K562 (cell line): ENCODE data around the gene TFPI. TPM values are rescaled to one million over a fixed set of nuclear protein-coding genes. Genes with fewer than 3 reads are reported as not detected.

Experiments
- ATAC-seq: fragments of 200-7000 bp; cut with Tn5 transposase; 3 replicates; pipeline ENCODE4 v1.9.1; 2020; ENCODE audit warnings: moderate library complexity
- BruUV-seq: library from RNA; stranded (reverse); fragments of 400-500 nt; replicated peaks from 2 replicates; lab custom pipeline; 2021; lab: Mats Ljungman, UMichigan
- CTCF ChIA-PET: fragments of 300-600 bp; formaldehyde crosslinking; extraction: SDS; loops from one replicate; lab custom pipeline; 2021; ENCODE audit warnings: low intra/inter-chr PET ratio; lab: Yijun Ruan, JAX
- POLR2A ChIA-PET: fragments of 300-600, 350-650 bp; sonication (Branson Sonifier 250); formaldehyde crosslinking; extraction: SDS; loops from one replicate; lab custom pipeline; 2021; ENCODE audit warnings: antibody characterized with exemption, inconsistent platforms; lab: Yijun Ruan, JAX
- DNase-seq, 4 experiments: peaks; one replicate each; pipeline versions ENCODE4 v3.0.0 to v3.0.0-alpha.2; 2011 to 2018; ENCODE audit warnings: low spot score in 3 of 4, mixed read lengths in 3 of 4; ENCODE audit errors: extremely low read depth in 1 of 4
- FAIRE-seq: peaks from 2 replicates; lab custom pipeline; 2011; peaks lifted over from hg19 to GRCh38; lab: Jason Lieb, UNC
- H2AFZ ChIP-seq: 2 replicates; pipeline ENCODE4 v1.6.0; 2011; ENCODE audit warnings: low read depth, low read length, control low read depth, inconsistent platforms
- H3K27ac ChIP-seq: fragments of 200-600 bp; 3 replicates; pipeline ENCODE4 v1.8.0; 2011; ENCODE audit warnings: low read depth, mild to moderate bottlenecking, control low read depth, inconsistent platforms, low read length, moderate library complexity, mixed read lengths; ENCODE audit errors: extremely low read depth
- H3K27me3 ChIP-seq, 2 experiments: fragments of 300-600 bp in 1 of 2; 2 replicates in 1 of 2; 3 replicates in 1 of 2; pipeline versions ENCODE4 v1.6.0 to v1.8.0; 2011; ENCODE audit warnings: inconsistent platforms in 2 of 2, low read length in 2 of 2, mild to moderate bottlenecking in 1 of 2, mixed read lengths in 1 of 2, moderate library complexity in 1 of 2; ENCODE audit not compliant: control insufficient read depth in 2 of 2, insufficient read depth in 2 of 2
- H3K36me3 ChIP-seq: fragments of 300-600 bp; 3 replicates; pipeline ENCODE4 v1.8.0; 2011; ENCODE audit warnings: mild to moderate bottlenecking, low read length, inconsistent platforms; ENCODE audit not compliant: control insufficient read depth, insufficient read depth
- H3K4me1 ChIP-seq, 2 experiments: fragments of 200-600 bp in 1 of 2; replicated peaks in 1 of 2; 2 replicates in 1 of 2; 3 replicates in 1 of 2; pipeline versions ENCODE4 v1.5.1 to v1.8.0; 2011; ENCODE audit warnings: inconsistent platforms in 2 of 2, low read length in 2 of 2, mild to moderate bottlenecking in 1 of 2, mixed read lengths in 1 of 2, moderate library complexity in 1 of 2; ENCODE audit not compliant: control insufficient read depth in 2 of 2, insufficient read depth in 2 of 2
- H3K4me2 ChIP-seq: 2 replicates; pipeline ENCODE4 v1.6.1; 2011; ENCODE audit warnings: low read length, control low read depth, inconsistent platforms, mixed read lengths; ENCODE audit not compliant: insufficient read depth
- H3K4me3 ChIP-seq: fragments of 200-600 bp; sonication (generic), shearing (Covaris generic); 2 replicates; pipeline ENCODE4 v1.5.1; 2016; ENCODE audit warnings: control low read depth, inconsistent platforms
- H3K79me2 ChIP-seq: fragments of 200-600 bp; 3 replicates; pipeline ENCODE4 v1.8.0; 2011; ENCODE audit warnings: low read length, inconsistent platforms; ENCODE audit not compliant: control insufficient read depth, insufficient read depth
- H3K9ac ChIP-seq, 2 experiments: 2 replicates each; pipeline versions ENCODE4 v1.6.0 to v1.6.1; 2011; ENCODE audit warnings: low read depth in 2 of 2, low read length in 2 of 2, control low read depth in 1 of 2, inconsistent platforms in 1 of 2, mild to moderate bottlenecking in 1 of 2, mixed read lengths in 1 of 2; ENCODE audit not compliant: insufficient read depth in 1 of 2
- H3K9me1 ChIP-seq: one replicate; pipeline ENCODE4 v1.6.0; 2011; ENCODE audit warnings: inconsistent platforms, mild to moderate bottlenecking, low read length, moderate library complexity; ENCODE audit not compliant: control insufficient read depth, insufficient read depth
- H3K9me3 ChIP-seq: replicated peaks from 2 replicates; pipeline ENCODE4 v1.5.1; 2011; ENCODE audit warnings: low read depth, low read length, inconsistent platforms; ENCODE audit not compliant: control insufficient read depth, insufficient read depth
- H4K20me1 ChIP-seq: replicated peaks from 2 replicates; pipeline ENCODE4 v1.6.1; 2011; ENCODE audit warnings: low read length, inconsistent platforms, mixed read lengths; ENCODE audit not compliant: control insufficient read depth, insufficient read depth
- CBX8 ChIP-seq: fragments of 200-600 bp; sonication (generic); IDR thresholded peaks from 2 replicates; pipeline ENCODE4 v1.6.1; 2012; ENCODE audit warnings: borderline replicate concordance, mixed run types, low read depth, mild to moderate bottlenecking, moderate library complexity, mixed read lengths, low read length, control low read depth, inconsistent platforms; ENCODE audit not compliant: poor library complexity, severe bottlenecking; ENCODE audit errors: extremely low read depth
- KDM1A ChIP-seq, 2 experiments: fragments of 450-650 bp; IDR thresholded peaks; 2 replicates each; pipeline ENCODE4 v1.6.1; 2016; ENCODE audit warnings: mild to moderate bottlenecking in 2 of 2
- in situ Hi-C: fragments of 300-500 bp; cut with MboI; formaldehyde crosslinking; loops from 4 replicates; pipeline ENCODE4 v1.15.0; 2018; ENCODE audit warnings: inconsistent platforms, mixed read lengths
- intact Hi-C: fragments of 100-400 bp; cut with micrococcal nuclease; formaldehyde crosslinking; loops from 2 replicates; pipeline ENCODE4 v1.14.2; 2022
- polyA plus RNA-seq, 8 experiments: library from polyadenylated mRNA; depleted of rRNA in 4 of 8; stranded (reverse) in 5 of 8; unstranded in 3 of 8; fragments of >200 nt; fragmentation: Nextera tagmentation in 2 of 8; fragmentation: Illumina TruSeq in 1 of 8; extraction: Ambion mirVana in 2 of 8; extraction: Trizol in 1 of 8; gene quantifications; 2 replicates each; pipeline versions ENCODE4 v1.2.1 to v1.2.3, GENCODE V29; 2011 to 2014; ENCODE audit warnings: inconsistent platforms in 1 of 8, missing spikeins in 1 of 8
- total RNA-seq, 7 experiments: library from RNA; depleted of rRNA in 6 of 7; stranded (reverse); fragments of >200 nt in 6 of 7; fragmentation: Illumina TruSeq in 2 of 7; extraction: Trizol in 2 of 7; gene quantifications; 2 replicates each; pipeline versions ENCODE4 v1.2.1 to v1.2.3, GENCODE V29; 2011 to 2021; ENCODE audit warnings: low replicate concordance in 1 of 7
- TF ChIP-seq, protein P1 (sequence below): fragments of 200-800 bp; sonication (Bioruptor generic); IDR thresholded peaks from 2 replicates; pipeline ENCODE4 v1.6.1; 2017; ENCODE audit warnings: missing genetic modification characterization, missing compliant biosample characterization
- TF ChIP-seq, protein P2 (sequence below): sonication (generic); formaldehyde crosslinking; IDR thresholded peaks from 2 replicates; pipeline ENCODE4 v1.9.0; 2022; ENCODE audit warnings: mild to moderate bottlenecking, missing genetic modification reagents
- TF ChIP-seq, protein P3 (sequence below): fragments of 200-600 bp; sonication (generic); IDR thresholded peaks from one replicate; pipeline ENCODE4 v1.6.1; 2012; ENCODE audit warnings: mild to moderate bottlenecking, low read depth, low read length, inconsistent platforms
- TF ChIP-seq, protein P4 (sequence below): fragments of 450-650 bp; formaldehyde crosslinking; IDR thresholded peaks from 2 replicates; pipeline ENCODE4 v1.4.0; 2020; ENCODE audit warnings: mild to moderate bottlenecking

The TFPI gene
- total and polyA plus RNA-seq, 9 of the 15 experiments (the other 6 are each of a cell fraction or from before 2014, with no cell fraction given): 53.5 to 219 (median 100) TPM

- POLR2A ChIA-PET: interaction anchor here (1.2 kb wide), 1 partner anchor 10 kb away, joined by 4 read pairs; no protein-coding TSS in a partner anchor
- H3K36me3 ChIP-seq: peaks cover 11% of the 10 kb centered on the region
- H3K79me2 ChIP-seq: no peaks in the 10 kb centered on the region
- DNase-seq: no peak
- no peak overlapping the region for H2AFZ ChIP-seq
- no TSS peak for BruUV-seq
- H3K27ac ChIP-seq: no peak overlapping the region
- no peak for ATAC-seq
- H3K4me2 ChIP-seq: no peak overlapping the region
- H3K9me1 ChIP-seq: no peaks in the 10 kb centered on the region
- no peaks in the 10 kb centered on the region for H3K27me3 ChIP-seq
- H3K4me3 ChIP-seq: no peak overlapping the region
- FAIRE-seq: no peak
- CTCF ChIA-PET: no interaction called here
- H4K20me1 ChIP-seq: no peaks in the 10 kb centered on the region
- intact Hi-C loops (no loop called here), in situ Hi-C loops (no loop called here)
- no peak overlapping the region for H3K9ac ChIP-seq
- no peaks in the 10 kb centered on the region for H3K9me3 ChIP-seq
- TF ChIP-seq CBX8 (no peak), KDM1A (IDR thresholded peaks at IDR 0.05) (no peak)
- TF ChIP-seq, protein P1, sequence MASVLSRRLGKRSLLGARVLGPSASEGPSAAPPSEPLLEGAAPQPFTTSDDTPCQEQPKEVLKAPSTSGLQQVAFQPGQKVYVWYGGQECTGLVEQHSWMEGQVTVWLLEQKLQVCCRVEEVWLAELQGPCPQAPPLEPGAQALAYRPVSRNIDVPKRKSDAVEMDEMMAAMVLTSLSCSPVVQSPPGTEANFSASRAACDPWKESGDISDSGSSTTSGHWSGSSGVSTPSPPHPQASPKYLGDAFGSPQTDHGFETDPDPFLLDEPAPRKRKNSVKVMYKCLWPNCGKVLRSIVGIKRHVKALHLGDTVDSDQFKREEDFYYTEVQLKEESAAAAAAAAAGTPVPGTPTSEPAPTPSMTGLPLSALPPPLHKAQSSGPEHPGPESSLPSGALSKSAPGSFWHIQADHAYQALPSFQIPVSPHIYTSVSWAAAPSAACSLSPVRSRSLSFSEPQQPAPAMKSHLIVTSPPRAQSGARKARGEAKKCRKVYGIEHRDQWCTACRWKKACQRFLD (CRISPR knock-in tag): no peak
- TF ChIP-seq, protein P2, sequence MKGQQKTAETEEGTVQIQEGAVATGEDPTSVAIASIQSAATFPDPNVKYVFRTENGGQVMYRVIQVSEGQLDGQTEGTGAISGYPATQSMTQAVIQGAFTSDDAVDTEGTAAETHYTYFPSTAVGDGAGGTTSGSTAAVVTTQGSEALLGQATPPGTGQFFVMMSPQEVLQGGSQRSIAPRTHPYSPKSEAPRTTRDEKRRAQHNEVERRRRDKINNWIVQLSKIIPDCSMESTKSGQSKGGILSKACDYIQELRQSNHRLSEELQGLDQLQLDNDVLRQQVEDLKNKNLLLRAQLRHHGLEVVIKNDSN (CRISPR knock-in tag): no peak
- TF ChIP-seq, protein P3, sequence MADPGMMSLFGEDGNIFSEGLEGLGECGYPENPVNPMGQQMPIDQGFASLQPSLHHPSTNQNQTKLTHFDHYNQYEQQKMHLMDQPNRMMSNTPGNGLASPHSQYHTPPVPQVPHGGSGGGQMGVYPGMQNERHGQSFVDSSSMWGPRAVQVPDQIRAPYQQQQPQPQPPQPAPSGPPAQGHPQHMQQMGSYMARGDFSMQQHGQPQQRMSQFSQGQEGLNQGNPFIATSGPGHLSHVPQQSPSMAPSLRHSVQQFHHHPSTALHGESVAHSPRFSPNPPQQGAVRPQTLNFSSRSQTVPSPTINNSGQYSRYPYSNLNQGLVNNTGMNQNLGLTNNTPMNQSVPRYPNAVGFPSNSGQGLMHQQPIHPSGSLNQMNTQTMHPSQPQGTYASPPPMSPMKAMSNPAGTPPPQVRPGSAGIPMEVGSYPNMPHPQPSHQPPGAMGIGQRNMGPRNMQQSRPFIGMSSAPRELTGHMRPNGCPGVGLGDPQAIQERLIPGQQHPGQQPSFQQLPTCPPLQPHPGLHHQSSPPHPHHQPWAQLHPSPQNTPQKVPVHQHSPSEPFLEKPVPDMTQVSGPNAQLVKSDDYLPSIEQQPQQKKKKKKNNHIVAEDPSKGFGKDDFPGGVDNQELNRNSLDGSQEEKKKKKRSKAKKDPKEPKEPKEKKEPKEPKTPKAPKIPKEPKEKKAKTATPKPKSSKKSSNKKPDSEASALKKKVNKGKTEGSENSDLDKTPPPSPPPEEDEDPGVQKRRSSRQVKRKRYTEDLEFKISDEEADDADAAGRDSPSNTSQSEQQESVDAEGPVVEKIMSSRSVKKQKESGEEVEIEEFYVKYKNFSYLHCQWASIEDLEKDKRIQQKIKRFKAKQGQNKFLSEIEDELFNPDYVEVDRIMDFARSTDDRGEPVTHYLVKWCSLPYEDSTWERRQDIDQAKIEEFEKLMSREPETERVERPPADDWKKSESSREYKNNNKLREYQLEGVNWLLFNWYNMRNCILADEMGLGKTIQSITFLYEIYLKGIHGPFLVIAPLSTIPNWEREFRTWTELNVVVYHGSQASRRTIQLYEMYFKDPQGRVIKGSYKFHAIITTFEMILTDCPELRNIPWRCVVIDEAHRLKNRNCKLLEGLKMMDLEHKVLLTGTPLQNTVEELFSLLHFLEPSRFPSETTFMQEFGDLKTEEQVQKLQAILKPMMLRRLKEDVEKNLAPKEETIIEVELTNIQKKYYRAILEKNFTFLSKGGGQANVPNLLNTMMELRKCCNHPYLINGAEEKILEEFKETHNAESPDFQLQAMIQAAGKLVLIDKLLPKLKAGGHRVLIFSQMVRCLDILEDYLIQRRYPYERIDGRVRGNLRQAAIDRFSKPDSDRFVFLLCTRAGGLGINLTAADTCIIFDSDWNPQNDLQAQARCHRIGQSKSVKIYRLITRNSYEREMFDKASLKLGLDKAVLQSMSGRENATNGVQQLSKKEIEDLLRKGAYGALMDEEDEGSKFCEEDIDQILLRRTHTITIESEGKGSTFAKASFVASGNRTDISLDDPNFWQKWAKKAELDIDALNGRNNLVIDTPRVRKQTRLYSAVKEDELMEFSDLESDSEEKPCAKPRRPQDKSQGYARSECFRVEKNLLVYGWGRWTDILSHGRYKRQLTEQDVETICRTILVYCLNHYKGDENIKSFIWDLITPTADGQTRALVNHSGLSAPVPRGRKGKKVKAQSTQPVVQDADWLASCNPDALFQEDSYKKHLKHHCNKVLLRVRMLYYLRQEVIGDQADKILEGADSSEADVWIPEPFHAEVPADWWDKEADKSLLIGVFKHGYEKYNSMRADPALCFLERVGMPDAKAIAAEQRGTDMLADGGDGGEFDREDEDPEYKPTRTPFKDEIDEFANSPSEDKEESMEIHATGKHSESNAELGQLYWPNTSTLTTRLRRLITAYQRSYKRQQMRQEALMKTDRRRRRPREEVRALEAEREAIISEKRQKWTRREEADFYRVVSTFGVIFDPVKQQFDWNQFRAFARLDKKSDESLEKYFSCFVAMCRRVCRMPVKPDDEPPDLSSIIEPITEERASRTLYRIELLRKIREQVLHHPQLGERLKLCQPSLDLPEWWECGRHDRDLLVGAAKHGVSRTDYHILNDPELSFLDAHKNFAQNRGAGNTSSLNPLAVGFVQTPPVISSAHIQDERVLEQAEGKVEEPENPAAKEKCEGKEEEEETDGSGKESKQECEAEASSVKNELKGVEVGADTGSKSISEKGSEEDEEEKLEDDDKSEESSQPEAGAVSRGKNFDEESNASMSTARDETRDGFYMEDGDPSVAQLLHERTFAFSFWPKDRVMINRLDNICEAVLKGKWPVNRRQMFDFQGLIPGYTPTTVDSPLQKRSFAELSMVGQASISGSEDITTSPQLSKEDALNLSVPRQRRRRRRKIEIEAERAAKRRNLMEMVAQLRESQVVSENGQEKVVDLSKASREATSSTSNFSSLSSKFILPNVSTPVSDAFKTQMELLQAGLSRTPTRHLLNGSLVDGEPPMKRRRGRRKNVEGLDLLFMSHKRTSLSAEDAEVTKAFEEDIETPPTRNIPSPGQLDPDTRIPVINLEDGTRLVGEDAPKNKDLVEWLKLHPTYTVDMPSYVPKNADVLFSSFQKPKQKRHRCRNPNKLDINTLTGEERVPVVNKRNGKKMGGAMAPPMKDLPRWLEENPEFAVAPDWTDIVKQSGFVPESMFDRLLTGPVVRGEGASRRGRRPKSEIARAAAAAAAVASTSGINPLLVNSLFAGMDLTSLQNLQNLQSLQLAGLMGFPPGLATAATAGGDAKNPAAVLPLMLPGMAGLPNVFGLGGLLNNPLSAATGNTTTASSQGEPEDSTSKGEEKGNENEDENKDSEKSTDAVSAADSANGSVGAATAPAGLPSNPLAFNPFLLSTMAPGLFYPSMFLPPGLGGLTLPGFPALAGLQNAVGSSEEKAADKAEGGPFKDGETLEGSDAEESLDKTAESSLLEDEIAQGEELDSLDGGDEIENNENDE: no peak
- TF ChIP-seq, protein P4, sequence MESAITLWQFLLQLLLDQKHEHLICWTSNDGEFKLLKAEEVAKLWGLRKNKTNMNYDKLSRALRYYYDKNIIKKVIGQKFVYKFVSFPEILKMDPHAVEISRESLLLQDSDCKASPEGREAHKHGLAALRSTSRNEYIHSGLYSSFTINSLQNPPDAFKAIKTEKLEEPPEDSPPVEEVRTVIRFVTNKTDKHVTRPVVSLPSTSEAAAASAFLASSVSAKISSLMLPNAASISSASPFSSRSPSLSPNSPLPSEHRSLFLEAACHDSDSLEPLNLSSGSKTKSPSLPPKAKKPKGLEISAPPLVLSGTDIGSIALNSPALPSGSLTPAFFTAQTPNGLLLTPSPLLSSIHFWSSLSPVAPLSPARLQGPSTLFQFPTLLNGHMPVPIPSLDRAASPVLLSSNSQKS (CRISPR knock-in tag): no peak
- no peaks in the 10 kb centered on the region for H3K4me1 ChIP-seq
These were observed 84.7 kb downstream of the TFPI start for GRCh38 chr2:187469538-187469937.
